ENCODE results near the gene PHB1.

The PHB1 gene

DNA sequence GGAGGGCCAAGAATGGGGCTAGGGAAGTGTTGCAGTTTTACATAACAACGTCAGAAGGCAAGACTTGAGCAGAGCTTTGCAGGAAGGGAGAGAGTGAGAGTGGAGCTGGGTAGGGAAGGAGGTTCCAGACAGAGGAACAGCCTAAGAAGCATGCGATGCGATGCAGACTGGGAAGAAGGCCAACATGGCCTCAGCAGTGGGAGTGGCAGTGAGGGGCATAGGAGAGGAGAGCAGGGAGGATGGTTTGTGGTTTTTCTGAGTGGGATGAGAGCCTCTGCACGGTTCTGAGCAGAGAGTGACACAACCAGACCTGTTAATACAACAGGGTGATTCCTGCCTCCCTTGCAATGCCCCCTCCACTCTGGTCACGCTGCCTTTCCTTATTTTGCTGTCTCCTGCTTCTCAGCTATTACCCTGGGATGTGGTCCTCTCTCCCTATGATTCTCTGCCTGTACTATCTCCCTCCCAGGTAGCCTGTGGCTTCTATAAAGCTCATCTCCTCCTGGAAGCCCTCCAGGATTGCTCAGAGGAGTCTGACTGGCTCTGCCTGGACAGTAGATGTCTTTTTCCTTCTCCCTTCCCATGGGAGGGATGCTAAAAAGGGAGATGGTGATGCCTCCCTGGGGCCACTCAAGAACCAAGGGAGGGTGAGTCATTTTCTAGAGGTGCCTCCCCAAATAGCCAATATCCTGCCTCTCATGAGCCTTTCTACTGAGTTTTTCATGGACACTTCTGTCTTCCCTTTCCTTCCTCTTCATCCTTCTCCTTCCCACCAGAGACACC lies 41.7 kb upstream of the PHB1 start:
- H3K4me3 ChIP-seq (ENCODE audit: low read depth, low read length): no peak overlapping the region

DNA sequence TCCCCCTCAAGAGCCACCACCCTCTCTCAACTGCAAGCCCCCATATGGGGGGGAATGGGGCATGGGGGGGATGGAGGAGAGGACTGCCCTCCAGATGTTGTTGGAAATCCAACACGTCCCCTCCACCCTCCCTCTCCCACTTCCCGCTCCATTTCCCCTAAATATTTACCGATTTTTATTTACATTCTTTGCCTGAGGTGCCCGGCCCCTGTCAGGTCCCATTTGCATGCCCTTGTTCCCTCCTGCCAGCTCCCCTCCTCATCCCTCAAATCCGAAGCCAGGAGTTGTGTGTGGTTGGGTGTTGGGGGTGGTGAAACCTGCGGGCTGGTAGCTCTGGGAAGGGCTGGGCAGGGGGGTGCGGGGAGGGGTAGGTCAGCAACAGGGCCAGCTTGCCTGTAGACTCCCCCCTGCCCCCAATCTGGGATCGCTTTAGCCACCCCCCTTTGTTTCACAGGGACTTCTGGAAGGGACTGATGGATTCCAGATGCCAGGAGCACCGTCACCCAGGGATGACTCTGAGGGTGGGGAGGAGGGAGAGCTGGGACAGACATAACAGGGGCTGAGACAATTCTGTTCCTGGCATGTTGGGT lies 40.7 kb upstream of the PHB1 start:
- no peak for DNase-seq (ENCODE audit: low read depth, low spot score)
- H3K4me3 ChIP-seq (ENCODE audit: low read depth, low read length): no peak overlapping the region
- in situ Hi-C loops (cut with HindIII; ENCODE audit: low sequenced_read_pairs): no loop called here
- TF ChIP-seq, protein P1, sequence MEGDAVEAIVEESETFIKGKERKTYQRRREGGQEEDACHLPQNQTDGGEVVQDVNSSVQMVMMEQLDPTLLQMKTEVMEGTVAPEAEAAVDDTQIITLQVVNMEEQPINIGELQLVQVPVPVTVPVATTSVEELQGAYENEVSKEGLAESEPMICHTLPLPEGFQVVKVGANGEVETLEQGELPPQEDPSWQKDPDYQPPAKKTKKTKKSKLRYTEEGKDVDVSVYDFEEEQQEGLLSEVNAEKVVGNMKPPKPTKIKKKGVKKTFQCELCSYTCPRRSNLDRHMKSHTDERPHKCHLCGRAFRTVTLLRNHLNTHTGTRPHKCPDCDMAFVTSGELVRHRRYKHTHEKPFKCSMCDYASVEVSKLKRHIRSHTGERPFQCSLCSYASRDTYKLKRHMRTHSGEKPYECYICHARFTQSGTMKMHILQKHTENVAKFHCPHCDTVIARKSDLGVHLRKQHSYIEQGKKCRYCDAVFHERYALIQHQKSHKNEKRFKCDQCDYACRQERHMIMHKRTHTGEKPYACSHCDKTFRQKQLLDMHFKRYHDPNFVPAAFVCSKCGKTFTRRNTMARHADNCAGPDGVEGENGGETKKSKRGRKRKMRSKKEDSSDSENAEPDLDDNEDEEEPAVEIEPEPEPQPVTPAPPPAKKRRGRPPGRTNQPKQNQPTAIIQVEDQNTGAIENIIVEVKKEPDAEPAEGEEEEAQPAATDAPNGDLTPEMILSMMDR (IDR thresholded peaks at IDR 0.05; ENCODE audit: low read depth, low read length): no peak

More for the DNA sequence above, 41.7 kb upstream of the PHB1 start:
- in situ Hi-C loops (cut with HindIII; ENCODE audit: low sequenced_read_pairs): no loop called here
- DNase-seq (ENCODE audit: low read depth, low spot score): peak; percentile 73
- TF ChIP-seq, protein P1 (IDR thresholded peaks at IDR 0.05; ENCODE audit: low read depth, low read length): no peak

DNA sequence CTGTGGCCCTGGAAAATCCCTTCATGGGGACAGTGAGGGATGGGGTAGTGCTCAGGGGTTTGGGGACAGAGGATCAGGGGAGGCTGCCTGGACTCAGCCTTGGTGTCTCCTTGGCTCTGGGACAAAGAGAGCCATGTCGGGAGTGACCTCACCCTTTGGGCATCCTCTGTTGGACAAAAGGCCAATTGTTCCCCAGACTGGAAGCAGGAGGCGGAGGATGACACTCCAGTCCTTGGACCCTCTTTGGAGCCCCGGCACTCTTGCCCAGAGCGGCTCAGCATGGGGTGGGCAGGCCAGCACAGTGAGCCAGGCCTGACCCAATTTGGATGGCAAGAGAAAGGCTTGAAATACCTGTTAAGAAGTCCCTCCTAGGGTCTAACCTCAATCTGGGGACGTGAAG lies 39.4 kb upstream of the PHB1 start:
- DNase-seq (ENCODE audit: low read depth, low spot score): peak; percentile 23
- TF ChIP-seq, protein P1 (IDR thresholded peaks at IDR 0.05; ENCODE audit: low read depth, low read length): no peak
- in situ Hi-C loops (cut with HindIII; ENCODE audit: low sequenced_read_pairs): no loop called here
- no peak overlapping the region for H3K4me3 ChIP-seq (ENCODE audit: low read depth, low read length)

DNA sequence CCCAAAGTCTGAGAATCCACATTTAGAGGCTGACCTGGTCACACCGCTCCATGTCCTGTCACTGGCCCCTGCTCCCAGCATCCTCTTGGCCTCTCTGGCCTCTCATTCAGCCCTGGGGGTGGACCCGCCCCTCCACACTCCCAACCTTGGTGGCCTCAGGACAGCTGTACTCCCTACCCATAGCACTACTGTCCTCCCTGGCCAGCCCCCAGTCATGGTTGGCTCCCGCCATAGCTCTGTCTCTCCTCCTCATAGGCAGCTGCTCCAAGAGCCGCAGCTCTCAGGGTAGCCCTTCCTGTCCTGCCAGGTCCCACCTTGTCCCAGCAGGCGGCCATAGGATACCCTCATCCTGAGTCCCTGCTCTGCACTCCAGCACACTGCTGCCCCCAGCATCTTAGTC lies 38.0 kb upstream of the PHB1 start:
- no peak overlapping the region for H3K4me3 ChIP-seq (ENCODE audit: low read depth, low read length)
- TF ChIP-seq, protein P1 (IDR thresholded peaks at IDR 0.05; ENCODE audit: low read depth, low read length): no peak
- in situ Hi-C loops (cut with HindIII; ENCODE audit: low sequenced_read_pairs): no loop called here
- DNase-seq (ENCODE audit: low read depth, low spot score): no peak

DNA sequence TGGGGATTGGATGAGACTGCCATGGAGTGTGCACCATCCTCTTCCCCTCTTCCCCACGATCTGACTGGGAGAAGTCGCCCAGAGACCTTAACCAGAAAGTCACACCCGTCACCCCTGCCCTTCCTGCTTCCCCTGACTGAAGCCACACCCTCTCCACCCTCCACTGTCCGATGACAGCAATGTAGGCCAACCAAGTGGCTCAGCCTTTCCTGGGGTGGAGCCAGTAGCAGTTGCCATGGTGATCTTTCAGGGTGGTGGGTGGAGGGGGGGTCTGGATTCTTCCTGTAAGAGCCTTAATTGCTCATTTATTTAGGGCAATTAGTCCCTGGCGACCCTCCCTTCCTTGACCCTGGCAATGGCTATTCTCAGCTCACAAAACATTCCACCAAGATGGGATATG lies 37.5 kb upstream of the PHB1 start:
- in situ Hi-C loops (cut with HindIII; ENCODE audit: low sequenced_read_pairs): no loop called here
- no peak for DNase-seq (ENCODE audit: low read depth, low spot score)
- H3K4me3 ChIP-seq (ENCODE audit: low read depth, low read length): no peak overlapping the region
- TF ChIP-seq, protein P1 (IDR thresholded peaks at IDR 0.05; ENCODE audit: low read depth, low read length): no peak

DNA sequence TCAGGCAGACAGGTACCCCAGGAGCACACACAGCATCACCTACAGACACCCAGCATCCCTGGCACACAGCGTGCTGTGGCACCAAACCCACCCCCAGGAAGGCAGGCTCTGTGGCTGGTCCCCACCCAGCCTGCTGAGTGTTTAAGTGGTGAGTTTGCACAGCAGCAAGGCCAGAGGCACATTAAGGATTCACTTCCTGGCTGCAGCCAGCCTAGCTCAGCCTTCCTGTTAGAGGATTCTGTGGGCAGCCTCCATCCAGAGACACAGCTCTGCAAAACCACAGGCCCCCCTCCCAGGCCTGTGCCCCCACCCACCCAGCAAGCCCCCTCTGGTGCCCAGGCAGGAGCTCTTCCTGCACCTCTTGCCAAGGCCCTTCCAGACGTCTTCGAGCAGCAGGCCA lies 36.1 kb upstream of the PHB1 start:
- TF ChIP-seq, protein P1 (IDR thresholded peaks at IDR 0.05; ENCODE audit: low read depth, low read length): no peak
- no peak overlapping the region for H3K4me3 ChIP-seq (ENCODE audit: low read depth, low read length)
- in situ Hi-C loops (cut with HindIII; ENCODE audit: low sequenced_read_pairs): no loop called here
- peak; percentile 19 for DNase-seq (ENCODE audit: low read depth, low spot score)
